PFSK-1 (cell line): Measurements from ENCODE around the gene PDE4B.

ENCODE experiments used
- FOXP2 ChIP-seq: optimal IDR thresholded peaks from 2 replicates; pipeline ENCODE3; 2011; ENCODE audit warnings: borderline replicate concordance, control low read depth, inconsistent platforms; ENCODE audit not compliant: insufficient read depth; ENCODE audit errors: extremely low read length, extremely low read depth
- POLR2AphosphoS5 ChIP-seq: IDR thresholded peaks from 2 replicates; pipeline ENCODE4 v1.6.1; 2012; ENCODE audit warnings: low read depth, mild to moderate bottlenecking, control low read depth, low read length, moderate library complexity
- SIN3A ChIP-seq: IDR thresholded peaks from 2 replicates; pipeline ENCODE4 v1.6.1; 2012; ENCODE audit warnings: mild to moderate bottlenecking, low read length, moderate library complexity, borderline replicate concordance; ENCODE audit not compliant: insufficient read depth
- TAF1 ChIP-seq: IDR thresholded peaks from 2 replicates; pipeline ENCODE4 v1.6.1; 2012; ENCODE audit warnings: low read length, control low read depth, borderline replicate concordance; ENCODE audit not compliant: insufficient read depth
- TF ChIP-seq, protein P1 (sequence below), 2 experiments: IDR thresholded peaks; 2 replicates each; pipeline versions ENCODE4 v1.6.1 to v1.8.0; 2011 to 2012; ENCODE audit warnings: low read depth in 2 of 2, low read length in 2 of 2, control low read depth in 1 of 2, inconsistent platforms in 1 of 2, mild to moderate bottlenecking in 1 of 2, moderate library complexity in 1 of 2; ENCODE audit not compliant: insufficient read depth in 1 of 2

The PDE4B gene

DNA sequence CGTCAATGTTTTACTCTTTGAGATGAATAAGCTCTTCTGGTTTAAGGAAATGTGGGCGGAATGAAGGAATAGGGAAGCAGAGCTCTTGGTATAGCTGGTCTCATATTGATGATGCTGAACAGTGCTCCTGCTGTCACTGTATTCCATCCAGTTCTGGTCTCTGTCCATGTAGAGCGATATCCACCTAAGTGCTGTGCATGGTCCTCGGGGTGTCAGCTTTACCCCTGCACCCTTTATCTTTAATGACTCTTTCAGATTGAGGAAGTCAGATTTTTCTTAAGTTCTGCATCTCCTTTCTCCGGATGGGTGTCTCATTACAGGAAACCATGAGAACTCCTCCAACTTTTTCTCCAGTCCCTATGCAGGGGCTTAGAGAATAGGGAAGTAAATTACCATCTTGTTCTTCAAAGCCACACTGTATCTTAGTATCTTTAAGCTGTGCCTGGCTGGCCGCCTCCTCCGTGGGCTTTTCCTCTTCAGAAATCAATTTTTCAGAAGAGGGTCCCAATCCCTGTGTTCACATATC, 52.9 kb downstream of the PDE4B start:
- no peak for TF ChIP-seq POLR2AphosphoS5
- TF ChIP-seq FOXP2, result no peak
- TF ChIP-seq SIN3A, result no peak
- TF ChIP-seq, protein P1, sequence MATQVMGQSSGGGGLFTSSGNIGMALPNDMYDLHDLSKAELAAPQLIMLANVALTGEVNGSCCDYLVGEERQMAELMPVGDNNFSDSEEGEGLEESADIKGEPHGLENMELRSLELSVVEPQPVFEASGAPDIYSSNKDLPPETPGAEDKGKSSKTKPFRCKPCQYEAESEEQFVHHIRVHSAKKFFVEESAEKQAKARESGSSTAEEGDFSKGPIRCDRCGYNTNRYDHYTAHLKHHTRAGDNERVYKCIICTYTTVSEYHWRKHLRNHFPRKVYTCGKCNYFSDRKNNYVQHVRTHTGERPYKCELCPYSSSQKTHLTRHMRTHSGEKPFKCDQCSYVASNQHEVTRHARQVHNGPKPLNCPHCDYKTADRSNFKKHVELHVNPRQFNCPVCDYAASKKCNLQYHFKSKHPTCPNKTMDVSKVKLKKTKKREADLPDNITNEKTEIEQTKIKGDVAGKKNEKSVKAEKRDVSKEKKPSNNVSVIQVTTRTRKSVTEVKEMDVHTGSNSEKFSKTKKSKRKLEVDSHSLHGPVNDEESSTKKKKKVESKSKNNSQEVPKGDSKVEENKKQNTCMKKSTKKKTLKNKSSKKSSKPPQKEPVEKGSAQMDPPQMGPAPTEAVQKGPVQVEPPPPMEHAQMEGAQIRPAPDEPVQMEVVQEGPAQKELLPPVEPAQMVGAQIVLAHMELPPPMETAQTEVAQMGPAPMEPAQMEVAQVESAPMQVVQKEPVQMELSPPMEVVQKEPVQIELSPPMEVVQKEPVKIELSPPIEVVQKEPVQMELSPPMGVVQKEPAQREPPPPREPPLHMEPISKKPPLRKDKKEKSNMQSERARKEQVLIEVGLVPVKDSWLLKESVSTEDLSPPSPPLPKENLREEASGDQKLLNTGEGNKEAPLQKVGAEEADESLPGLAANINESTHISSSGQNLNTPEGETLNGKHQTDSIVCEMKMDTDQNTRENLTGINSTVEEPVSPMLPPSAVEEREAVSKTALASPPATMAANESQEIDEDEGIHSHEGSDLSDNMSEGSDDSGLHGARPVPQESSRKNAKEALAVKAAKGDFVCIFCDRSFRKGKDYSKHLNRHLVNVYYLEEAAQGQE (IDR thresholded peaks at IDR 0.05; ENCODE audit: insufficient read depth in 1 of 2, low read depth in 2 of 2, low read length in 2 of 2), result no peak
- no peak for TF ChIP-seq TAF1

DNA sequence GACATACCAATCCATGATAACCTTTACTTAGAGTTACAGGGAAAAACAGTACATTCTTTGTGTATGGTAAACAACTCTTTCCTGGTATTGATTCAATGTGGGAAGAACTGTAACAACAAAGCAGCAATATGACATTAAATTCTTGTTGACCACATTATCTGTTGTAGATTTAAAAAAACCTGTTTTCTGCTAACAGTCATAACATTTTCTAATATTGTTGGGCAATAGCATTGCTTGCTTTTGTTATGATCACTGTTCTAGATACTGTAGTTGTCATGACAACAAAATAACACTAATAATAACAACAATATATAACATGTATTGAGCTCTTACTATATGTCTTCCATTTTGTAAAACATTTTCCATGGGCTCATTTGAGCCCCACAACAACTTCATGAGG, 54.2 kb downstream of the PDE4B start:
- TF ChIP-seq, protein P1 (IDR thresholded peaks at IDR 0.05; ENCODE audit: insufficient read depth in 1 of 2, low read depth in 2 of 2, low read length in 2 of 2), result no peak
- no peak for TF ChIP-seq SIN3A
- TF ChIP-seq FOXP2, result no peak
- TF ChIP-seq TAF1, result no peak
- no peak for TF ChIP-seq POLR2AphosphoS5

DNA sequence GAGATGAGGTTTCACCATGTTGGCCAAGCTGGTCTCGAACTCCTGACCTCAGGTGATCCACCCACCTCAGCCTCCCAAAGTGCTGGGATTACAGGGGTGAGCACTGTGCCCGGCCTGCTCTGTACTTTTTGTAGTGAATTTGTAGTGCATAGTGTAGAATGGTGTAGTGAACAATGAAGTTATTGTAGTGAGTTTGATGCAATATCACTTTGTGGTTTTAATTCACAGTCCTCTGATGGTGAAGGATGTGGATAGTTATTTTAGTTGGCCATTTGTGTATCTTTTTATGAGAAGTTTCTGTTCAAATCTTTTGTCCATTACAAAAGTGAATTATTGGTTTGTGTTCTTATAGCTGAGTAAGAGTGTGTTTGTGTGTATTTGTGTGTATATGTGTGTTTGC, 57.6 kb downstream of the PDE4B start:
- TF ChIP-seq POLR2AphosphoS5 (no peak), FOXP2 (no peak), TAF1 (no peak)
- TF ChIP-seq, protein P1 (IDR thresholded peaks at IDR 0.05; ENCODE audit: insufficient read depth in 1 of 2, low read depth in 2 of 2, low read length in 2 of 2), result no peak

DNA sequence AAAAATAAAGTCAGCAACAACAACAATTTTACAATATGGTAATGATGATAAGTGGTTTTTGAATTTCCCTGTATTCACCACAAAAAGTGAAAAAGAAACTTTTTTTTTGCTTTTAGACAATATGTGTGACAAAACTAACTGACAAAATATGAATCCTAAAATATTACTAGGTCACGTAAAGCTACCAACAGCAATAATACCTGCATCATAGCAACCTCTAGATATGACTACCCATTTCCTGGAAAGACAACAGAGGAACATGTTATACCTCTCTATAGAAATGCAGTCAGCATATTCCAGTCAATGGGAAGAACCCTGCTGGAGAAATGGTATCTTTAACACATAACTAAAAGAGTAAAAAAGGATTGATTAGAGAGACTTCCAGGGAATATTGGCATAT, 73.7 kb downstream of the PDE4B start:
- TF ChIP-seq FOXP2 (no peak), TAF1 (no peak), POLR2AphosphoS5 (no peak), SIN3A (no peak)
- TF ChIP-seq, protein P1 (IDR thresholded peaks at IDR 0.05; ENCODE audit: insufficient read depth in 1 of 2, low read depth in 2 of 2, low read length in 2 of 2), result no peak

DNA sequence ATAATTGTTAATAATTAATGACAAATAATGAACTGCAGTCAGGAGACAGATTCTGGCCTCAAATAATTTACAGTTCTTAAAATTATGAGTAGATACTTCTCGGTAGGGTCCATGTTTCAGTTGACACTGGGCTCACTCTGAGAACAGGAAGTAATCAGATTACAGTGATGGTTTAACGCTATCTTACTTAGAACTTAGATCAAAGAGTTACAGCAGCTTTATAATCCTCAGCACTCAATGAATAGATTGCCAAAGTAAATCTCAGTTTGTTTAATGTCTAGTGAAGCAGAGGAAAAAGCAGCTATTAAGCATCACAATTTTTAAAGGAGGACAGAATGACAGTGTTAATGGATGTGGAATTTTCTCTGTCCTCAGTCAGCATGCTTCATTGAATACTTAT, 79.6 kb downstream of the PDE4B start:
- TF ChIP-seq TAF1, result no peak
- TF ChIP-seq FOXP2, result no peak
- TF ChIP-seq, protein P1 (IDR thresholded peaks at IDR 0.05; ENCODE audit: insufficient read depth in 1 of 2, low read depth in 2 of 2, low read length in 2 of 2), result no peak
- no peak for TF ChIP-seq SIN3A
- TF ChIP-seq POLR2AphosphoS5, result no peak
